H4 (cell line): ENCODE results near the gene PEAK3. TPM values are rescaled to one million over a fixed set of nuclear protein-coding genes. Genes with fewer than 3 reads are reported as not detected.
A peak's percentile ranks its signal among the peaks of the same experiment; 100 is the strongest.

Experiments used
- DNase-seq: peaks from one replicate; pipeline ENCODE4 v3.0.0-alpha.2; 2015; ENCODE audit warnings: low spot score
- total RNA-seq: library from RNA; depleted of rRNA; stranded (reverse); fragments of >200 nt; shearing (Covaris generic); gene quantifications from 2 replicates; pipeline ENCODE4 v1.2.3, GENCODE V29; 2014; rRNA removed

PEAK3 gene
- 0.06 TPM in 1 of 2 replicates, not detected in the other for total RNA-seq

GRCh38 chr19:2282062-2282861, at the start of gene PEAK3:
Gene PEAK3 (minus strand): TSS chr19:2282175. CDS start chr19:2280931, 1,244 bp downstream.
- DNase-seq, result no peak

GRCh38 chr19:2330632-2331284, 48.8 kb upstream of the PEAK3 start:
- no peak for DNase-seq

- DNase-seq, result no peak
Measured at GRCh38 chr19:2330255-2330631, 48.3 kb upstream of the PEAK3 start.

GRCh38 chr19:2329501-2329916, 47.5 kb upstream of the PEAK3 start:
- DNase-seq, result no peak

GRCh38 chr19:2329149-2329478, 47.1 kb upstream of the PEAK3 start:
- DNase-seq, result no peak

- peak; percentile 80 for DNase-seq
Measured at GRCh38 chr19:2328401-2329148, 46.6 kb upstream of the PEAK3 start, which contains the start of the genes LSM7 and SPPL2B. Gene LSM7 (minus strand): TSS chr19:2328586. CDS start chr19:2328566, 20 bp downstream. Gene SPPL2B (plus strand): TSS chr19:2328684. CDS start chr19:2328710, 26 bp downstream.

GRCh38 chr19:2327773-2328400, 45.9 kb upstream of the PEAK3 start:
- no peak for DNase-seq

- no peak for DNase-seq
Measured at GRCh38 chr19:2326699-2327360, 44.9 kb upstream of the PEAK3 start.

GRCh38 chr19:2325281-2326046, 43.5 kb upstream of the PEAK3 start:
- DNase-seq, result no peak

- no peak for DNase-seq
Measured at GRCh38 chr19:2324220-2324948, 42.4 kb upstream of the PEAK3 start.

- DNase-seq, result no peak
Measured at GRCh38 chr19:2323707-2324106, 41.7 kb upstream of the PEAK3 start.

- DNase-seq, result no peak
Measured at GRCh38 chr19:2321565-2322283, 39.7 kb upstream of the PEAK3 start.

- DNase-seq, result no peak
Measured at GRCh38 chr19:2320939-2321338, 39.0 kb upstream of the PEAK3 start.

- no peak for DNase-seq
Measured at GRCh38 chr19:2320049-2320448, 38.1 kb upstream of the PEAK3 start.

GRCh38 chr19:2319551-2319950, 37.6 kb upstream of the PEAK3 start:
- no peak for DNase-seq

- no peak for DNase-seq
Measured at GRCh38 chr19:2318923-2319322, 36.9 kb upstream of the PEAK3 start.

GRCh38 chr19:2317756-2318155, 35.8 kb upstream of the PEAK3 start:
- DNase-seq, result no peak

- DNase-seq, result no peak
Measured at GRCh38 chr19:2317300-2317699, 35.3 kb upstream of the PEAK3 start.

- DNase-seq, result no peak
Measured at GRCh38 chr19:2315818-2316353, 33.9 kb upstream of the PEAK3 start.
